ENCODE data around the gene ZGRF1. TPM values are rescaled to one million over a fixed set of nuclear protein-coding genes. Genes with fewer than 3 reads are reported as not detected.
A peak's percentile ranks its signal among the peaks of the same experiment; 100 is the strongest.

Gene ZGRF1
- total and polyA plus RNA-seq, 9 of the 15 experiments (the other 6 are each of a cell fraction or from before 2014, with no cell fraction given) = 8.8 to 35.2 (median 22.0) TPM

DNA sequence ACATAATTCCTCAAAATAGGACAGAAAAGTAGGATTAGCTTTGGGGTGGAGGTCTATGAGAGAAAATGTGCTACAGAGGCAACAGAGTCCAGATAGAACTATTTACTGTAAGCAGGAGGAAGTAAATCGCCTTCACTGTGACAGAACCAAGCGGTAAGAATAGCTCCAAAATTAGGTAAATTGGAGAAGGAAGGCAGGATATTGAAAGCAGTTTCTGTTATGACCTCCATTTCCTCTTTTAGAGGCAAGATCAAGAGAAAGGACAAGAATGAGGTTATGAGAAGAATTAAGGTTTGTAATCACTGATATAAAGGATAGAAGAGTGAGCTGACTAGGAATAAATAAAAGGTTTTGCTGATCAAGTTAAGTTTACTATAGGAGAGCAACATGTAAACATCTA lies 76.6 kb downstream of the ZGRF1 start:
- Histone ChIP-seq H3K4me2 (ENCODE audit: insufficient read depth, low read length) (no peak overlapping the region), H2AFZ (ENCODE audit: low read depth, low read length) (no peak overlapping the region), H3K9ac (ENCODE audit: insufficient read depth in 1 of 2, low read depth in 2 of 2, low read length in 2 of 2) (no peak overlapping the region), H4K20me1 (replicated peaks; ENCODE audit: control insufficient read depth, insufficient read depth, low read length) (no peaks in the 10 kb centered on the region), H3K27ac (ENCODE audit: extremely low read depth, low read depth, low read length) (no peak overlapping the region), H3K79me2 (ENCODE audit: control insufficient read depth, insufficient read depth, low read length) (no peaks in the 10 kb centered on the region), H3K36me3 (ENCODE audit: control insufficient read depth, insufficient read depth, low read length) (peaks cover 23% of the 10 kb centered on the region; the same call in 1 of the 3 replicates), H3K9me3 (replicated peaks; ENCODE audit: control insufficient read depth, insufficient read depth, low read depth, low read length) (no peaks in the 10 kb centered on the region), H3K9me1 (ENCODE audit: control insufficient read depth, insufficient read depth, low read length) (no peaks in the 10 kb centered on the region), H3K4me1 (replicated peaks in 1 of 2; ENCODE audit: control insufficient read depth in 2 of 2, insufficient read depth in 2 of 2, low read length in 2 of 2) (no peaks in the 10 kb centered on the region), H3K27me3 (ENCODE audit: control insufficient read depth in 2 of 2, insufficient read depth in 2 of 2, low read length in 2 of 2) (no peaks in the 10 kb centered on the region), H3K4me3 (no peak overlapping the region)
- intact Hi-C loops (cut with micrococcal nuclease) (no loop called here), in situ Hi-C loops (cut with MboI) (no loop called here)
- TF ChIP-seq, protein P1, sequence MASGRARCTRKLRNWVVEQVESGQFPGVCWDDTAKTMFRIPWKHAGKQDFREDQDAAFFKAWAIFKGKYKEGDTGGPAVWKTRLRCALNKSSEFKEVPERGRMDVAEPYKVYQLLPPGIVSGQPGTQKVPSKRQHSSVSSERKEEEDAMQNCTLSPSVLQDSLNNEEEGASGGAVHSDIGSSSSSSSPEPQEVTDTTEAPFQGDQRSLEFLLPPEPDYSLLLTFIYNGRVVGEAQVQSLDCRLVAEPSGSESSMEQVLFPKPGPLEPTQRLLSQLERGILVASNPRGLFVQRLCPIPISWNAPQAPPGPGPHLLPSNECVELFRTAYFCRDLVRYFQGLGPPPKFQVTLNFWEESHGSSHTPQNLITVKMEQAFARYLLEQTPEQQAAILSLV (tag; IDR thresholded peaks at IDR 0.05) = no peak
- no peak for TF ChIP-seq ZNF707 (CRISPR knock-in tag; conservative IDR thresholded peaks at IDR 0.05)
- no peak for TF ChIP-seq TAL1 (IDR thresholded peaks at IDR 0.05)
- TF ChIP-seq FUS (optimal IDR thresholded peaks at IDR 0.05; ENCODE audit: low read depth, low read length) = no peak
- no peak for TF ChIP-seq MEF2A (IDR thresholded peaks at IDR 0.05; ENCODE audit: control insufficient read depth, low read depth, low read length)
- TF ChIP-seq, protein P2, sequence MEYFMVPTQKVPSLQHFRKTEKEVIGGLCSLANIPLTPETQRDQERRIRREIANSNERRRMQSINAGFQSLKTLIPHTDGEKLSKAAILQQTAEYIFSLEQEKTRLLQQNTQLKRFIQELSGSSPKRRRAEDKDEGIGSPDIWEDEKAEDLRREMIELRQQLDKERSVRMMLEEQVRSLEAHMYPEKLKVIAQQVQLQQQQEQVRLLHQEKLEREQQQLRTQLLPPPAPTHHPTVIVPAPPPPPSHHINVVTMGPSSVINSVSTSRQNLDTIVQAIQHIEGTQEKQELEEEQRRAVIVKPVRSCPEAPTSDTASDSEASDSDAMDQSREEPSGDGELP (CRISPR knock-in tag; IDR thresholded peaks at IDR 0.05; ENCODE audit: borderline replicate concordance) = no peak
- TF ChIP-seq, protein P3, sequence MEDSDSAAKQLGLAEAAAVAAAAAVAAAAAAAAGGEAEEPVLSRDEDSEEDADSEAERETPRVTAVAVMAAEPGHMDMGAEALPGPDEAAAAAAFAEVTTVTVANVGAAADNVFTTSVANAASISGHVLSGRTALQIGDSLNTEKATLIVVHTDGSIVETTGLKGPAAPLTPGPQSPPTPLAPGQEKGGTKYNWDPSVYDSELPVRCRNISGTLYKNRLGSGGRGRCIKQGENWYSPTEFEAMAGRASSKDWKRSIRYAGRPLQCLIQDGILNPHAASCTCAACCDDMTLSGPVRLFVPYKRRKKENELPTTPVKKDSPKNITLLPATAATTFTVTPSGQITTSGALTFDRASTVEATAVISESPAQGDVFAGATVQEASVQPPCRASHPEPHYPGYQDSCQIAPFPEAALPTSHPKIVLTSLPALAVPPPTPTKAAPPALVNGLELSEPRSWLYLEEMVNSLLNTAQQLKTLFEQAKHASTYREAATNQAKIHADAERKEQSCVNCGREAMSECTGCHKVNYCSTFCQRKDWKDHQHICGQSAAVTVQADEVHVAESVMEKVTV (CRISPR knock-in tag; IDR thresholded peaks at IDR 0.05) = no peak
- TF ChIP-seq, protein P4, sequence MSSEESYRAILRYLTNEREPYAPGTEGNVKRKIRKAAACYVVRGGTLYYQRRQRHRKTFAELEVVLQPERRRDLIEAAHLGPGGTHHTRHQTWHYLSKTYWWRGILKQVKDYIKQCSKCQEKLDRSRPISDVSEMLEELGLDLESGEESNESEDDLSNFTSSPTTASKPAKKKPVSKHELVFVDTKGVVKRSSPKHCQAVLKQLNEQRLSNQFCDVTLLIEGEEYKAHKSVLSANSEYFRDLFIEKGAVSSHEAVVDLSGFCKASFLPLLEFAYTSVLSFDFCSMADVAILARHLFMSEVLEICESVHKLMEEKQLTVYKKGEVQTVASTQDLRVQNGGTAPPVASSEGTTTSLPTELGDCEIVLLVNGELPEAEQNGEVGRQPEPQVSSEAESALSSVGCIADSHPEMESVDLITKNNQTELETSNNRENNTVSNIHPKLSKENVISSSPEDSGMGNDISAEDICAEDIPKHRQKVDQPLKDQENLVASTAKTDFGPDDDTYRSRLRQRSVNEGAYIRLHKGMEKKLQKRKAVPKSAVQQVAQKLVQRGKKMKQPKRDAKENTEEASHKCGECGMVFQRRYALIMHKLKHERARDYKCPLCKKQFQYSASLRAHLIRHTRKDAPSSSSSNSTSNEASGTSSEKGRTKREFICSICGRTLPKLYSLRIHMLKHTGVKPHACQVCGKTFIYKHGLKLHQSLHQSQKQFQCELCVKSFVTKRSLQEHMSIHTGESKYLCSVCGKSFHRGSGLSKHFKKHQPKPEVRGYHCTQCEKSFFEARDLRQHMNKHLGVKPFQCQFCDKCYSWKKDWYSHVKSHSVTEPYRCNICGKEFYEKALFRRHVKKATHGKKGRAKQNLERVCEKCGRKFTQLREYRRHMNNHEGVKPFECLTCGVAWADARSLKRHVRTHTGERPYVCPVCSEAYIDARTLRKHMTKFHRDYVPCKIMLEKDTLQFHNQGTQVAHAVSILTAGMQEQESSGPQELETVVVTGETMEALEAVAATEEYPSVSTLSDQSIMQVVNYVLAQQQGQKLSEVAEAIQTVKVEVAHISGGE (CRISPR knock-in tag; IDR thresholded peaks at IDR 0.05) = no peak
- POLR2A ChIA-PET = interaction anchor here (1.2 kb wide), 1 partner anchor 16 kb away, joined by 3 read pairs; no protein-coding TSS in a partner anchor
- DNase-seq (ENCODE audit: extremely low read depth in 1 of 4, low spot score in 3 of 4) (no peak), FAIRE-seq (peak; percentile 52), ATAC-seq (no peak)
- CTCF ChIA-PET (ENCODE audit: low intra/inter-chr PET ratio) = no interaction called here
- 92% methylated on average over 2 of the region's 2 CpGs for WGBS (ENCODE audit: insufficient coverage, low coverage, missing lambda C conversion rate)
- BruUV-seq (replicated peaks) = no TSS peak
